GM21423 (cell line): ENCODE data around the gene IL1RAPL1.

Experiments used
- ATAC-seq: cut with Tn5 transposase; IDR thresholded peaks from one replicate; pipeline ENCODE4 v1.9.1; 2021; ENCODE audit warnings: mild to moderate bottlenecking, moderate library complexity; ENCODE audit not compliant: unreplicated experiment

The IL1RAPL1 gene

GRCh38 chrX:29617276-29617675, 1030.0 kb downstream of the IL1RAPL1 start:
- ATAC-seq = no peak

GRCh38 chrX:29617725-29618124, 1030.5 kb downstream of the IL1RAPL1 start:
- ATAC-seq = no peak

GRCh38 chrX:29627833-29628232, 1040.6 kb downstream of the IL1RAPL1 start:
- ATAC-seq = no peak

GRCh38 chrX:29634516-29634915, 1047.3 kb downstream of the IL1RAPL1 start:
- ATAC-seq = no peak

GRCh38 chrX:29636331-29636730, 1049.1 kb downstream of the IL1RAPL1 start:
- no peak for ATAC-seq

GRCh38 chrX:29640106-29640505, 1052.9 kb downstream of the IL1RAPL1 start:
- no peak for ATAC-seq

- no peak for ATAC-seq
These were observed 1054.2 kb downstream of the IL1RAPL1 start for GRCh38 chrX:29641461-29641860.

GRCh38 chrX:29643181-29643580, 1055.9 kb downstream of the IL1RAPL1 start:
- no peak for ATAC-seq

- ATAC-seq = no peak
These were observed 1060.9 kb downstream of the IL1RAPL1 start for GRCh38 chrX:29648161-29648560.

- ATAC-seq = no peak
These were observed 1065.2 kb downstream of the IL1RAPL1 start for GRCh38 chrX:29652484-29652883.

GRCh38 chrX:29653721-29654120, 1066.5 kb downstream of the IL1RAPL1 start:
- ATAC-seq = no peak

GRCh38 chrX:29659911-29660310, 1072.7 kb downstream of the IL1RAPL1 start:
- no peak for ATAC-seq

- no peak for ATAC-seq
These were observed 1074.0 kb downstream of the IL1RAPL1 start for GRCh38 chrX:29661290-29661689.

- ATAC-seq = no peak
These were observed 1074.9 kb downstream of the IL1RAPL1 start for GRCh38 chrX:29662101-29662500.

- peak; percentile 68 for ATAC-seq
These were observed 1075.7 kb downstream of the IL1RAPL1 start for GRCh38 chrX:29662759-29663503.

GRCh38 chrX:29665532-29665931, 1078.3 kb downstream of the IL1RAPL1 start:
- ATAC-seq = no peak

- no peak for ATAC-seq
These were observed 1079.1 kb downstream of the IL1RAPL1 start for GRCh38 chrX:29666366-29666765.

- no peak for ATAC-seq
These were observed 1084.2 kb downstream of the IL1RAPL1 start for GRCh38 chrX:29671421-29671820.

- ATAC-seq = no peak
These were observed 1100.4 kb downstream of the IL1RAPL1 start for GRCh38 chrX:29687687-29688086.

- ATAC-seq = no peak
These were observed 1102.8 kb downstream of the IL1RAPL1 start for GRCh38 chrX:29690061-29690460.

- ATAC-seq = no peak
These were observed 1103.8 kb downstream of the IL1RAPL1 start for GRCh38 chrX:29691044-29691443.

- no peak for ATAC-seq
These were observed 1106.7 kb downstream of the IL1RAPL1 start for GRCh38 chrX:29693912-29694311.

GRCh38 chrX:29699239-29699638, 1112.0 kb downstream of the IL1RAPL1 start:
- ATAC-seq = no peak
